Fibroblast of pulmonary artery (primary cell): Measurements from ENCODE around the gene BCORL1.

Source experiments
- DNase-seq: peaks from one replicate; pipeline ENCODE4 v3.0.0-alpha.2; 2010; ENCODE audit warnings: low read depth
- H3K4me3 ChIP-seq: replicated peaks from 2 replicates; pipeline ENCODE4 v1.5.1; 2011; ENCODE audit warnings: low read depth, mild to moderate bottlenecking, control low read depth, low read length, moderate library complexity
- CTCF ChIP-seq: IDR thresholded peaks from 2 replicates; pipeline ENCODE4 v1.5.1; 2011; ENCODE audit warnings: mild to moderate bottlenecking, control low read depth, low read length, inconsistent platforms; ENCODE audit errors: missing control alignments

The BCORL1 gene

GRCh38 chrX:129987871-129988270 is 5.4 kb downstream of the BCORL1 start:
- H3K4me3 ChIP-seq = no peak overlapping the region
- TF ChIP-seq CTCF = no peak
- DNase-seq = no peak

GRCh38 chrX:129992181-129992580 is 9.7 kb downstream of the BCORL1 start:
- DNase-seq = no peak
- no peak for TF ChIP-seq CTCF
- no peak overlapping the region for H3K4me3 ChIP-seq

- H3K4me3 ChIP-seq = no peak overlapping the region
- TF ChIP-seq CTCF = no peak
- peak; percentile 48 for DNase-seq
These were observed 13.7 kb downstream of the BCORL1 start for GRCh38 chrX:129996120-129996519.

- no peak for DNase-seq
- TF ChIP-seq CTCF = no peak
- no peak overlapping the region for H3K4me3 ChIP-seq
These were observed 14.7 kb downstream of the BCORL1 start for GRCh38 chrX:129997086-129997485.

GRCh38 chrX:129998021-129998420 is 15.6 kb downstream of the BCORL1 start:
- no peak for TF ChIP-seq CTCF
- no peak for DNase-seq
- no peak overlapping the region for H3K4me3 ChIP-seq

- DNase-seq = no peak
- no peak for TF ChIP-seq CTCF
These were observed 19.5 kb downstream of the BCORL1 start for GRCh38 chrX:130001893-130002292.

GRCh38 chrX:130002541-130002940 is 20.1 kb downstream of the BCORL1 start:
- no peak overlapping the region for H3K4me3 ChIP-seq
- TF ChIP-seq CTCF = no peak
- DNase-seq = no peak

More at GRCh38 chrX:130001893-130002292, 19.5 kb downstream of the BCORL1 start:
- H3K4me3 ChIP-seq = no peak overlapping the region
